Measurements from ENCODE around the gene CDC26.
A peak's percentile ranks its signal among the peaks of the same experiment; 100 is the strongest.

The CDC26 gene

DNA sequence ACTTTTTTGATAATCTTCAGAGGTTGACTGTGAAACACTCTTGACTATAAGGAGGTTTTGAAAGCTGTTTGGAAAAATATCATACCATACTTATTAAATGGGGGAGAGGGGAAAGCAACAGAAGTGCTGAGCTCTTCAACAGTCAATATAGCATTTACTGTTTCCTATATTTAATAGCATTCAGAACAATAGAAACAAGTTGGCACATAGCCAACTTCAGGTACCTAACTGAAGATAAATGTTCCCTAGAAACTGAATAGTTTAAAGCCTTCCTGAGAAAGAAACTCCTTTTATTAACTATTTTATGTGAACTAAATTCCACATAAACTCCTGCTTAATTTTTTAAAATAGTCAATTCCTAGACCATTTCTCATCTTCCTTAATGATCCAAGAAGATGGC lies 27.7 kb downstream of the CDC26 start:
- Histone ChIP-seq H3K79me2 (ENCODE audit: low read length) (no peaks in the 10 kb centered on the region), H3K4me2 (ENCODE audit: low read length) (no peak overlapping the region), H3K9me3 (ENCODE audit: insufficient read depth, low read length) (no peaks in the 10 kb centered on the region), H3K27me3 (ENCODE audit: low read depth, low read length) (no peaks in the 10 kb centered on the region), H3K36me3 (replicated peaks; ENCODE audit: low read depth, low read length) (peaks cover 7% of the 10 kb centered on the region), H4K20me1 (ENCODE audit: insufficient read depth, low read length) (no peaks in the 10 kb centered on the region; the same call in 1 of the 2 replicates), H2AFZ (ENCODE audit: low read depth, low read length) (no peak overlapping the region), H3K4me3 (ENCODE audit: low read length) (no peak overlapping the region), H3K27ac (ENCODE audit: low read length) (no peak overlapping the region), H3K9ac (ENCODE audit: low read length) (no peak overlapping the region), H3K4me1 (ENCODE audit: low read length) (peaks cover 9% of the 10 kb centered on the region)
- TF ChIP-seq, protein P1, sequence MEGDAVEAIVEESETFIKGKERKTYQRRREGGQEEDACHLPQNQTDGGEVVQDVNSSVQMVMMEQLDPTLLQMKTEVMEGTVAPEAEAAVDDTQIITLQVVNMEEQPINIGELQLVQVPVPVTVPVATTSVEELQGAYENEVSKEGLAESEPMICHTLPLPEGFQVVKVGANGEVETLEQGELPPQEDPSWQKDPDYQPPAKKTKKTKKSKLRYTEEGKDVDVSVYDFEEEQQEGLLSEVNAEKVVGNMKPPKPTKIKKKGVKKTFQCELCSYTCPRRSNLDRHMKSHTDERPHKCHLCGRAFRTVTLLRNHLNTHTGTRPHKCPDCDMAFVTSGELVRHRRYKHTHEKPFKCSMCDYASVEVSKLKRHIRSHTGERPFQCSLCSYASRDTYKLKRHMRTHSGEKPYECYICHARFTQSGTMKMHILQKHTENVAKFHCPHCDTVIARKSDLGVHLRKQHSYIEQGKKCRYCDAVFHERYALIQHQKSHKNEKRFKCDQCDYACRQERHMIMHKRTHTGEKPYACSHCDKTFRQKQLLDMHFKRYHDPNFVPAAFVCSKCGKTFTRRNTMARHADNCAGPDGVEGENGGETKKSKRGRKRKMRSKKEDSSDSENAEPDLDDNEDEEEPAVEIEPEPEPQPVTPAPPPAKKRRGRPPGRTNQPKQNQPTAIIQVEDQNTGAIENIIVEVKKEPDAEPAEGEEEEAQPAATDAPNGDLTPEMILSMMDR (IDR thresholded peaks at IDR 0.05; ENCODE audit: low read depth, low read length) = no peak
- no peak for TF ChIP-seq EZH2phosphoT487 (IDR thresholded peaks at IDR 0.05; ENCODE audit: low read depth)

DNA sequence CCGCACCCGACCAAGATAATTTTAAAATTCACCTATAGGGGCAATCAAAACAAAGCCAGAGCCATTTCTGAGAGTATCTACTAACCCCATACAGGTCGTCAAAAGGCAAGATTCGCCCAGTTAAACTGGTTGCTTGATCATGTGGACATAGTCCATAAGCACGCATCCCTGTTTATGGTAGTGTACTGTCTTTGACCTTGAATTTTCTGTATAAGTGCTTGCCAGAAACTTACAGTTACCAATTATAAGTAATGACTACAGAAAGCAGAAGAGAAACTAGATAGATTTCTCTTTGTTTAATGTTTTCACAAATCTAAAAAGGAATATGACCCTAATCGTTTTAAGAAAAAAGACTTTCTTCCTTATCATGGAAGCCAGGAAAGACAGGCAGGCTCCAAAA lies 28.4 kb downstream of the CDC26 start:
- peaks cover 7% of the 10 kb centered on the region for H3K36me3 ChIP-seq (replicated peaks; ENCODE audit: low read depth, low read length)
- H2AFZ ChIP-seq (ENCODE audit: low read depth, low read length) = no peak overlapping the region
- no peak for TF ChIP-seq EZH2phosphoT487 (IDR thresholded peaks at IDR 0.05; ENCODE audit: low read depth)
- TF ChIP-seq, protein P1 (IDR thresholded peaks at IDR 0.05; ENCODE audit: low read depth, low read length) = no peak
- H3K79me2 ChIP-seq (ENCODE audit: low read length) = no peaks in the 10 kb centered on the region
- H3K9me3 ChIP-seq (ENCODE audit: insufficient read depth, low read length) = no peaks in the 10 kb centered on the region
- no peaks in the 10 kb centered on the region; the same call in 1 of the 2 replicates for H4K20me1 ChIP-seq (ENCODE audit: insufficient read depth, low read length)
- H3K4me3 ChIP-seq (ENCODE audit: low read length) = no peak overlapping the region
- peak overlapping the region; percentile 20 for H3K4me2 ChIP-seq (ENCODE audit: low read length)
- peaks cover 9% of the 10 kb centered on the region for H3K4me1 ChIP-seq (ENCODE audit: low read length)
- H3K27ac ChIP-seq (ENCODE audit: low read length) = no peak overlapping the region
- no peak overlapping the region for H3K9ac ChIP-seq (ENCODE audit: low read length)
- no peaks in the 10 kb centered on the region for H3K27me3 ChIP-seq (ENCODE audit: low read depth, low read length)

DNA sequence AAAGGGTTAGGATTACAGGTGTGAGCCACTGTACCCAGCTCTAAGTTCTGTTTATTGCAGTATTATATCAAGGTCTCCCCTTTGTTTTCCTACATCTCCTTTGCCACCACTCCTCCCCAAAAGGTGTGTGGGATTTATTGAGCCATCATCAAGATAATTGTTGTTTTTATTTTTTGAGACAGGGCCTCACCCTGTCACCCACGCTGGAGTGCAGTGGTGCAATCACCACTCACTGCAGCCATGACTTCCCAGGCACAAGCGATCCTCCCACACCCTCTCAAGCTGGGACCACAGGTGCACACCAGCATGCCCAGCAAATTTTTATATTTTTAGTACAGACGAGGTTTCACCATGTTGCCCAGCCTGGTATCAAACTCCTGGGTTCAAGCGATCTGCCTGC lies 29.5 kb downstream of the CDC26 start:
- Histone ChIP-seq H3K36me3 (replicated peaks; ENCODE audit: low read depth, low read length) (peaks cover 7% of the 10 kb centered on the region), H3K4me3 (ENCODE audit: low read length) (no peak overlapping the region), H3K4me1 (ENCODE audit: low read length) (peaks cover 9% of the 10 kb centered on the region), H3K4me2 (ENCODE audit: low read length) (no peak overlapping the region), H2AFZ (ENCODE audit: low read depth, low read length) (no peak overlapping the region), H3K9ac (ENCODE audit: low read length) (no peak overlapping the region), H3K27me3 (ENCODE audit: low read depth, low read length) (no peaks in the 10 kb centered on the region), H3K79me2 (ENCODE audit: low read length) (no peaks in the 10 kb centered on the region), H3K9me3 (ENCODE audit: insufficient read depth, low read length) (no peaks in the 10 kb centered on the region), H4K20me1 (ENCODE audit: insufficient read depth, low read length) (peaks cover 4% of the 10 kb centered on the region), H3K27ac (ENCODE audit: low read length) (no peak overlapping the region)
- TF ChIP-seq, protein P1 (IDR thresholded peaks at IDR 0.05; ENCODE audit: low read depth, low read length) = no peak
- TF ChIP-seq EZH2phosphoT487 (IDR thresholded peaks at IDR 0.05; ENCODE audit: low read depth) = no peak

DNA sequence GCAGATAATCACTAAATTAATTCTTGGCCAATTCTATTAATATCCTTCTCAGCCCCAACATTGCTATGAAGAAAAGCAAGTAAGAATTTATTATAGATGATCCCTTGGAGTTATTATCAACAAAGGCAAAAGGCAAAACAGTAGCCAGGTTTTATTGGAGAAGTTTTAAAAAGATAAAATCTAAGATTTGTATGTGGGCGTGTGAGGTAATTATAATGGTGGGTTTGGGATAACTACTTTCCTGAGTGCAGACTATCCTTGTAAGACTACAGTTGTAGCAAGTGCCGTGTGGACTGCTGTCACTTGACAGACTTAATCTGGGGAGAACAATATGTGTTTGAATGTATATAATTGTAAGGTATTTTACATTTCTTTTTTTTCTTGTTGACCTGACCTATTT lies 30.8 kb downstream of the CDC26 start:
- H3K4me3 ChIP-seq (ENCODE audit: low read length) = no peak overlapping the region
- H3K36me3 ChIP-seq (replicated peaks; ENCODE audit: low read depth, low read length) = peaks cover 5% of the 10 kb centered on the region
- H3K9ac ChIP-seq (ENCODE audit: low read length) = no peak overlapping the region
- H3K27ac ChIP-seq (ENCODE audit: low read length) = no peak overlapping the region
- H3K79me2 ChIP-seq (ENCODE audit: low read length) = no peaks in the 10 kb centered on the region
- no peak for TF ChIP-seq EZH2phosphoT487 (IDR thresholded peaks at IDR 0.05; ENCODE audit: low read depth)
- TF ChIP-seq, protein P1 (IDR thresholded peaks at IDR 0.05; ENCODE audit: low read depth, low read length) = no peak
- H3K9me3 ChIP-seq (ENCODE audit: insufficient read depth, low read length) = no peaks in the 10 kb centered on the region
- H2AFZ ChIP-seq (ENCODE audit: low read depth, low read length) = no peak overlapping the region
- peaks cover 4% of the 10 kb centered on the region for H4K20me1 ChIP-seq (ENCODE audit: insufficient read depth, low read length)
- H3K4me1 ChIP-seq (ENCODE audit: low read length) = peaks cover 9% of the 10 kb centered on the region
- no peak overlapping the region for H3K4me2 ChIP-seq (ENCODE audit: low read length)
- H3K27me3 ChIP-seq (ENCODE audit: low read depth, low read length) = no peaks in the 10 kb centered on the region

All from OCI-LY3 (cell line).